NCI-H446 (cell line): ENCODE data around the gene ISL2.
A peak's percentile ranks its signal among the peaks of the same experiment; 100 is the strongest.

ENCODE experiments used
- DNase-seq, 2 experiments: peaks; one replicate each; lab custom pipeline; 2025; lab: John Stamatoyannopoulos, UW

The ISL2 gene

DNA sequence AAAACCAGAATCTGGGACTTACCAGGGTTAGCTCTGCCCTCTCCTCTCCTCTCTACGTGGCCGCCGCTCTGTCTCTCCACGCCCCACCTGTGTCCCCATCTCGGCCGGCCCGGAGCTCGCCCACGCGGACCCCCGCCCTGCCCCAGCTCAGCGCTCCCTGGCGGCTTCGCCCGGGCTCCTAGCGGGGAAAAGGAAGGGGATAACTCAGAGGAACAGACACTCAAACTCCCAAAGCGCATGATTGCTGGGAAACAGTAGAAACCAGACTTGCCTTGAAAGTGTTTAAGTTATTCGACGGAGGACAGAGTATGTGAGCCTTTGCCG is 5.4 kb downstream of the ISL2 start:
- no peak for DNase-seq

DNA sequence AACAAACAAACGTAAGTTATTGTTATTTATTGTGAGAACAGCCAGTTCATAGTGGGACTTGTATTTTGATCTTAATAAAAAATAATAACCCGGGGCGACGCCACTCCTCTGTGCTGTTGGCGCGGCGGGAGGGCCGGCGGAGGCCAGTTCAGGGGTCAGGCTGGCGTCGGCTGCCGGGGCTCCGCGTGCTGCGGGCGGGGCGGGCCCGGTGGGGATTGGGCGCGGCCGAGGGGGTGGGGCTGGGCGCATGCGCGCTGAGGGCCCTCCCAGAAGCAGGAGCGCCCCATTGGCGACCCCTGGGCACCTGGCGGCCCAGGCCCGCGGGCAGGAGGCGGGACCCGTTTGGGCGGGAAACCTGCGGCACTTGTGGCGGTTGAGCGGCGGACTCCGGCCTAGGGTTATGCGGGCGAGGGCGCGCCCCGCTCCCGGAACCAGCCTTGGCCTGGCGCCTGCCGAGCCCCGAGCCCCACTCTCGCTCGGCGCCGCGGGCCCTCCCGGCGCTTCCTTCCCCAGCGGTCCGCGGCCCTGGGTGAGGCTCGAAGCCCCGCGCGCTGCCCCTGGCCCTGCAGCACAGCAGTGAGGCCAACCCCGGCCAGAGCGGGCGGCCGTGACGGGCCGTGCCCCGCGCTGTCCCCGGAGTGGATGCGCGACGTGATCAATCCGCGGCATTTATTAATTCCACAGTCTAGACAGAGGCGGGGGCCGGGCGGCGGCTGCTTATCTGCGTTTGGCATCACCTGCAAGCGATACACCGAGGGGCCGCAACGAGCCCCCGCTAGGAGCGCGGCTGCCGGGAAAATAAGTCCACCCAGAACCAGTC is 6.0 kb downstream of the ISL2 start:
- DNase-seq: no peak

DNA sequence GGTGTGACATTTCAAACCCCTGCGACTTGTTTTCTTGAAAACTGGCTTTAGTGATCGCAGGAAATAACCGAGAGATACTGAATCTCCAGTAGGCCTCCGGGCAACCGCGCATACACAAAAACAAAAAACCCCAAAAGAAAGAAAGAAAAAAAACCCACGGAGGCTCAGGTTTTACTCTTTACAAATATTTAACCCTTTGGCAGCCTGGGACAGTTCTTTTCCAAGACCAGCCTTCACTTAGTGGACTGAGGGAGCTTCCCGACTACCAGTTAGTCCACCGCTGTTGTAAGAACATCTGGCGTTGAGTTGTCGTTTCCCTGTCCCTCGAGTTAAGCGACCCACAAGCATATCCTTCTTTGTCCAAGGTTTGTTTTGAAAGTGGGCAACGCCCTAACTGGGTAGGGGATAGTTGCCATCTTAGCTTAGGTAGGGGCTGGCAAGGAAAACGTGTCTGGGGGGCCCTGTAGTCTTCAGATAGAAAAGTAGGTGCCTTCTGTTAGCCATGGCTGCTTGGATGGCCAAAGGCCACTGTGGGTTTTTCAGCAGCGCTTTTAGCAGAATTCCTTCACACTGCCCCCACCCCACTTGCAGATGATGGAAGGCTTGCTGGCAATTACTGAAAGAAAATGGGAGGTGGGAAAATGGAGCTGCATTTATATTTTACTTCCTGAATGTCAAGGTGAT is 6.9 kb downstream of the ISL2 start:
- DNase-seq: no peak

DNA sequence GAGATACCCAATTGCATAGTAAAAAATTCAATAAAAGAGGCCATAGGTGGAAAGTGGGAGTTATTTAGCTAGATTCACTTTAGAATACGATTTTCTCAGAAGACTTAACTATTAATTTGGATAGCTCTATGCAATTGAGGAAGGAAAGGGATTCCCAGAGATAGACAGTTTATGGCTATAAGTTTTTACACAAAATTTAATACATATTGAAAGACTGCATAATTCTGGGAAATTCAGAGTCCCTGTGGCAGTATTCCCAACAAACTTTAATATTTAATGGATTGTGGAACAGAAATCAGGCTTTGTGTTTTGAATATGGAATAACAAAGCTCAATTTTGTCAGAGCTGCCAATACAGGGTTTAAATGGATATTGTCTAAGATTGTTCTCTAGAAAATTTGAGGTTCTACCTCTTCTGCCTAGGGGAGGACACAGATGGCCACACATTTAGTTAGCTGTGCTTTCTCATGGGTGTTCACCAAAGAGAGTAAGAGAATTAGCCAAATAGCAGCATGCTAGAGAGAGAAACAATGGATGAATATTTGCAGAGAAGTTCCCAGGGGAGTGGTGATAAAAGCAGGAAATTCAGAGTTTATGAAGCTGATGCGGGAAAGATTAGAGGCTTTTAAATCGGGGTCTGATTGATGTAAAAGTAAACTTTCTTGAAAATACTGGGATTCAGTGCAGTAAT is 8.5 kb downstream of the ISL2 start:
- no peak for DNase-seq

- no peak for DNase-seq
Observed at GRCh38 chr15:76345583-76345879, 9.0 kb downstream of the ISL2 start.

- no peak for DNase-seq
Observed at GRCh38 chr15:76345880-76346668, 9.5 kb downstream of the ISL2 start.

DNA sequence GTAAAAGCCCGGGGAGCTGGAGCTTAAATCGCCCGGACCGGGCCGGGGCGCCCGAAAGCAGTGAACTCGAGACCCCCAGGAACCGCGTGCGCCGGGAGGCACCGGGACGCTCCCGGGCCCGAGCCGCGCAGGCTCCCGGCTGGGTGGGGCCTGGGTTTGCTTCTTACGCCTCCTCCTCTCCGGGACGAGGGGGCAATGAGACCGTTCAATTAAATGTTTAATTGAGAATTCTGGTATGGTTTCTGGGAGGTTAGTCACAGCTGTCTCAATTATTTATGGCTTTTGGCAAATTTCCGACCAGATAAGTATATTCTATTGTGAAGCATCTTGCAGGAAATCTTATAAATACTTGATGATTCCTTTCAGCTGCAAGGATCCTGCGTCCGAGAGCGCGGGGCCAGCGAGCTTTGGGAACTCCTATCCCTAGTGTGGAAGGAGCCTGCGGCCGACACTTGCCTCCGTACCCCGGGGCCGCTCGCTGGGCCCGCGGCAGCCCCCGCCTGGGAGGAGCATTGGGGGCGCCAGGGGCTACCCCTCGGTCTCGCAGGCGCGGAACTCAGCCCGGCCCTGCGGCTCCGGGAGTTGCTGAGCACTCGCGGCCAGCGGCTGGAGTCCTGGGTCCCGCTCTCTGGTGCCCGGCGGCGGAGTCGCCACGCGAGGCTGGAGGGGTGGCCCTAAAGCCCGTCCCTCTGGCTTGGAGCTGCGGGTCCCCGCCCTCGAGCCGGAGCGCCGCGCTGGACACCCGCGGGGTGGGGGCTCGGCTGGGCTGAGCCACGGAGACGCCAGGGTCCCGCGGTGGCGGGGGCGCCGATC is 10.3 kb downstream of the ISL2 start:
- DNase-seq: no peak

DNA sequence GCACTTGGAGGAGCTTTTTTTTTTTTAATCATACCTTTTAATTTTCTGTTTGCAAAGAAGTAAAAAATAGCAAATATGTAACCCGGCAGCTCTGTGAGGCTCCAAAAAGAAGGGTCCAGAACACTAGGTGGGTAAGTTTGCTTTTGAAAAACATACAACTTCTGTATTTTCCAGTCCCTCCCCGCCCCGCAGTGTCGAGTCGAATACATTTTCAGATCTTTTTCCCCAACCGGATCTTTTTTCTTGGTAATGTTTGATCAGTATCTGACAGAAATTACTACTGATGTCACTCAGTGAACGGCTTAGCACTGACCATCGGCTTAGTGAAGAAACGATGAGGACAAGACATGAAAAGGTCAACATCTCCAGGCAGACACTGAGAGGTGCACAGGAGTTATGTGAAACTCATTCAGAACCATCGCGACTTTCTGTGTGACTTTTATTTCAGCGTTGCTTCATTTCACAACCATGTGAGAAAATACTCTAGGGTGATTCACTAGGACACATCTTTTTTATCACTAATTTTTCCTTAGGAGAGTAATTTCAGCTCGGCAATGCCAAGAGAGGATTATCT is 11.0 kb downstream of the ISL2 start:
- no peak for DNase-seq

DNA sequence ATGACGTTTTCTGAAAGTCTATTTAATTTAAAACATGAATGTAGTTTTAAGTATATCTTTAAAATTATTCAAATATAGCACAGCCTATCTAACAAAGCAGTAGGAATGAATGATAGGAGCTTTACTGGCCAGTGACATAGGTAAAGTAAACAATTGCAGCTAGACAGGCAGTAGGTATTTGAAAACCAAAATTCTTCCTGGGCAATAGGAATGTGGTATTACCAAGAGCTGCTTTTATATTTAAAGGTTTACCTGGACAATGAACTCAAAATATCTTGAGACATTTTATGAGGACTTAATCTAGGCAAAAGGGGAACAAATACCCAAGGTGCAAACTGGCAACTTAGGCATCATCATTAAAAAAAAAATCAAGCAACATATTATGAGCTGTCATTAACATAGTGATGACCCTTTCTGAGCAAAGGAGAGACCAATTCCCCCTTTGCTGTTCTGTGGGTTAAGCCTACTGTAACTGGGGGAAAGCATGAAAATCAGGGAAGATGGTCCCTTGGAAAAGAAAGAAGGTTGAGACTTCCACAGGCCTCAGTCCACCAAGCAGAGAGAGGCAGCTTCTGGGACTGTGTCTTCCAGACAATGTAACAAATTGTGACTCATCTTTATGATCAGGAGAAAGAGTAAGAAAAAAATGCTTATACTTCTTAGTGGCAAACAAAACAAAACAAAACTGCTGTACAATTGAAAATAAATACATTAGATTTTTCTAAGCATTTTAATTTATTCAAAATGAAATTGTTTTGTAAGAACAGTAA is 12.9 kb downstream of the ISL2 start:
- DNase-seq: no peak

DNA sequence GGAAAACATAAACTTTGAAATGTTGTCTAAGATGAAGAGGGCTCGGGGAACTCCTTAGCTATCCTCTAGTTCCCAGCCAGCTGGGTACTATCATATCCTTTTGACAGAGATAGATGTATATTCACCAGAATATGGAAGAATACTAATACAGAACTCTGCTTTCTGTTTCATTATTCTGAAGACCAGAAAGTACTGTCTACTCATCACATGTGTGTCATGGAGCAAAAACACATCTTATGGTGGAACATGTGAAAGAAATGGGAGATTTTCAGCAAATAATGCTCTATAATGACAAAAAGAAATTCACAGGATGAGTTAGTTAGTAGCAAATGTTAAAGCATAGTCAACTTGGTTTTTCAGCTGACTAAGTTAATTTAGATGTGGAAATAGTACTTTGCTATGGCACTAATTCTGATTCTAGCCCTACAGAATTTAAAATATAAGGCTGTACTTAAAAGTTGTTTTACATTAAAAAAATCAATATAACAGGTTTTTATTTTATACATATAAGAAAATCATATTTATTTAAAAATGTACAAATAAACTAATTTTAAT is 16.5 kb downstream of the ISL2 start:
- DNase-seq: no peak

GRCh38 chr15:76353903-76354302 is 17.3 kb downstream of the ISL2 start:
- no peak for DNase-seq

DNA sequence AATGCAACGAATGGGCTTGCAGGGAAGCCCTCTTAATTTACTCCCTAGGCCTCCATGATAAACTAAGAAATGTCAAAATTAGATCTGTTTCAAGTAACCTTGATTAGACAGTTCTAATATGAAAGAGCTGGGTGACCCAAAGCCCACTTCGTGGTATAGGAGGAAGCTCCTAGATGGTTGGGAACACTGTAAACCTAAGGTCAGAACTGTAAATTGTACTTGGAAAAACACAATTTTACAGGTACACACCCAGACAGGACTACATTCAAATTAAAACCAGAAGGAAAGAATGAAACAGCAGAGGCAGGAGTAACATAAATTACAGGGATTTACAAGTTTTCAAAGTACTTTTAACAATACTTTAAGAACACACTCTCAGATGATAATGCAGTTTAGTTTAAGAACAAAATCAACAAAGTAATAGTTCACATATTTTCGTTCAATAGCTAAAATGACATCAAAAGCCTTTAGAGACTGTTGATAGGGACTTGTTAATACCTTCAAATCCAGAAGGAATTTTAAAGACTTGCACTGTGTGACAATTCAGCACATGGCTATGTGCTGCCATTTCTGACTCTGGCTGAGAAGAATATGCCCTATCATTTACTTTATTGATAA is 18.4 kb downstream of the ISL2 start:
- DNase-seq: no peak

- DNase-seq: no peak
Observed at GRCh38 chr15:76358453-76358852, 21.9 kb downstream of the ISL2 start.

DNA sequence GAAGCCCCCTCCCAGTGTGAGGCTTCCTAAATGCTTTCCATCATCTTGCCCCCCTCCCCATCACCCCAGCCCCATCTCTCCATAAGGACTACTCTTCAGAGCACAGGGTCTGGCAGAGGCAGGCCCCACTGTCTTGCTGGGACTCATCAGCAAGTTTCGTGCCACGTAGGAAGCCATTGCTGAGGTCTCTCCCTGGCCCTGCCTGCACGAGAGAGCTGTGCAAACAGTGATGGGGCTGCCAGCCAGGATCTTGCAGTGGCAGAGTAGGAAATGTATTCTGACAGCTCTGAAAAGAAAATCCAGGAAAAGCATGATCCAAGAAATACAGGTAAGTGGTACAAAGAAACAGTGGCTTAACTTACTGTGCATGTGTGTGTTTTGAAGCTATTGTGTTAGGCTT is 22.6 kb downstream of the ISL2 start:
- peak in 1 of 2 experiments; percentile 26 for DNase-seq

- DNase-seq: peak in 1 of 2 experiments; percentile 23
Observed at GRCh38 chr15:76360416-76360815, 23.8 kb downstream of the ISL2 start.

- DNase-seq: peak in 1 of 2 experiments; percentile 2
Observed at GRCh38 chr15:76363251-76363650, 26.7 kb downstream of the ISL2 start.

DNA sequence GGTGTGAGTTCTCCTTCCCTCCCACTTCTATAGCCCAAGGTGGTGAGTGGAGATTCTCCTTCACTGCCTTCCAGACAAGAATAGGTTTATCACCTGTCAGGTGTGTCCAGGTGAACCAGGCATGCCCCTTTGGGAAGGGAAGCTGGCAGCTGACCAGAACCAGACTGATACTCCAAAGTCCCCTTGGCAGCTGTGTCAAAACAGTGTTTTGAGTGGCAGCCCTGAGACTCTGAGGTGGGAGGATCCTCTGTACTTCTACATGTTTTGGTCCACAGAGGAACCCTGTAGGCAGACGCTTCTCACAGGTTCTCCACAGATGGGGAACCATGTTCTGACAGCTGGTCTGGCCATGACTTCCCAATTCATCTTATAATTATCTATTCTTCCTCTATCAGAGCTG is 30.1 kb downstream of the ISL2 start:
- DNase-seq: no peak

DNA sequence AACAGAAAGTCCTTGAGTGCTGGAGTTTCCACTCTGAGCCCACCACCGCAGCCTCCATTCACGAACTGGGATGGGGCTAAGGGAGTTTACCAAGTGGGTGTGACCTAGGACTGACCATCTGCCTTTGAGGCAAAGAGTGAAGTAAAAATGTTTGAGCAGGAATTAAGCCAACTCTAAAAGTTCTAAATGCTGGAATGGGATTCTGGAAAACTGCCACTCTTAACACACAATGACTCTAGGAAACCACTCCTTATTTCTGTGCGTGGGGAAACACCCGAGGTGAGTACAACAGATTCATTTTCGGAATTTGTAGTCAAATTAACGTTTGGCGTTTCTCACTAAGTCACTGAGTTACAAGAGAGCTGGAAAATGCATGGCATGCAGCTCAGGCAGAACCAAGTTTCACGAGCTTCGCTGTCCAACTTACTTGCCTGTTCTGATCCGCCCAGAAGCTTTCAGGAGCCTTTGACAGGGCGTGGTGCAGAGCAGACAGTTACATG is 31.6 kb downstream of the ISL2 start:
- peak in 1 of 2 experiments; percentile 25 for DNase-seq

DNA sequence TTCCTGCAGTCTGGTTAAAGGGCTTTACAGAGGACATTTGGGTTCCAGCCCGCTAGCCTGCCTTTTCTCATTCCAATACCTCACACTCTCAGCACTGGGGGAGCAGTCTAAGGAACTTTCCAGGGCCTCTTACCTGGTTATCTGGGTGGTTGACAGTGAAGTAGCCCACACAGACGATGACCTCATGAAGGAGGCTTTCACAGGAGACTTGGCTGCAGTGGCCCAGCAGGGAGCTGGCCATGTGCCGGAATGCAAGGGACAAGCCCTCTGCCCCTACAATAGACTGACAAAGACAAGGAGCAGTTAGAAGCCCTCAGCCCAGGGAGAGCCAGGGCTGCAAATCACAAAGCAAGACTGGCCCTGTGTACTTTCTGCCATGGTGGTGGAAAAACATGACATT is 39.5 kb downstream of the ISL2 start:
- DNase-seq: no peak

DNA sequence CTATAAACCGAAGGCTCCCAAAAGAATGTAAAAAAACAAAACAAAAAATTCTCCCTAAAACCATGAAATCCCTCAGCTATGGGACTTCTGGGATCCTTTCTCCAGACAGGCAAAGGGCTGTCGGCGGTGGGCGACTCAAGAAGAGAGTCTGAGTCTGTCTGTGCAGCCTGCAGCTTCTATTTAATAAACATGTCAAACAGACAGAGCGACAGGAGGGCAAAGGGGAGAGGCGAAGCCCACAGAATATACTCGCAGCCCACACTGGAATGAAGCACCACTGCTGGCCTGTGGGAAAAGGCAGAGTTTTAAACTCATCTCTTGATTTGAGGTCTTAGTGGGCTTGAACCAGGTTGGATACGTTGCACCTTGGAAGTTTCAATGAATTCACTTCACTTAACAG is 40.2 kb downstream of the ISL2 start:
- DNase-seq: no peak
